Liver (tissue), 9 donors: Measurements from ENCODE around the gene F12. TPM values are rescaled to one million over a fixed set of nuclear protein-coding genes. Genes with fewer than 3 reads are reported as not detected.

Source experiments
- DNase-seq: peaks from one replicate; pipeline ENCODE4 v3.0.0-alpha.2; 2017; ENCODE audit warnings: low spot score
- H3K27ac ChIP-seq, 2 donors: one replicate each; pipeline ENCODE4 v1.7.0; 2013; ENCODE audit warnings: inconsistent platforms in 2 of 2, low read length in 2 of 2, control low read depth in 1 of 2, low read depth in 1 of 2, mild to moderate bottlenecking in 1 of 2
- H3K27me3 ChIP-seq, 4 donors: one replicate each; pipeline versions ENCODE4 v1.6.1 to v1.7.0; 2013; ENCODE audit warnings: low read length in 3 of 4, inconsistent platforms in 1 of 4, mild to moderate bottlenecking in 1 of 4, moderate library complexity in 1 of 4; ENCODE audit not compliant: control insufficient read depth in 4 of 4, insufficient read depth in 4 of 4
- H3K36me3 ChIP-seq, 4 donors: one replicate each; pipeline versions ENCODE4 v1.6.1 to v1.7.0; 2013; ENCODE audit warnings: low read length in 3 of 4, mild to moderate bottlenecking in 3 of 4, low read depth in 1 of 4, moderate library complexity in 1 of 4; ENCODE audit not compliant: control insufficient read depth in 4 of 4, insufficient read depth in 3 of 4
- H3K4me1 ChIP-seq, 4 donors: one replicate each; pipeline versions ENCODE4 v1.6.1 to v1.7.0; 2013; ENCODE audit warnings: low read length in 3 of 4, mild to moderate bottlenecking in 3 of 4, moderate library complexity in 1 of 4; ENCODE audit not compliant: control insufficient read depth in 4 of 4, insufficient read depth in 4 of 4
- H3K4me3 ChIP-seq, 3 donors: one replicate each; pipeline versions ENCODE4 v1.6.1 to v1.7.0; 2013; ENCODE audit warnings: low read length in 3 of 3, control low read depth in 1 of 3, low read depth in 1 of 3, mild to moderate bottlenecking in 1 of 3
- H3K9ac ChIP-seq, 2 donors: one replicate each; pipeline ENCODE4 v1.7.0; 2013; ENCODE audit warnings: low read length in 2 of 2, mild to moderate bottlenecking in 2 of 2, moderate library complexity in 2 of 2, control low read depth in 1 of 2, low read depth in 1 of 2
- H3K9me3 ChIP-seq, 4 donors: one replicate each; pipeline versions ENCODE4 v1.6.1 to v1.7.0; 2013; ENCODE audit warnings: low read length in 3 of 4; ENCODE audit not compliant: control insufficient read depth in 4 of 4
- ATF3 ChIP-seq: IDR thresholded peaks from 2 replicates; pipeline ENCODE4 v1.6.1; 2016; ENCODE audit warnings: antibody characterized with exemption
- FOXA1 ChIP-seq: IDR thresholded peaks from 2 replicates; pipeline ENCODE4 v1.6.1; 2016; ENCODE audit warnings: antibody characterized with exemption
- FOXA2 ChIP-seq: IDR thresholded peaks from 2 replicates; pipeline ENCODE4 v1.6.1; 2016; ENCODE audit warnings: antibody characterized with exemption
- GABPA ChIP-seq, 2 donors: IDR thresholded peaks in 1 of 2; conservative IDR thresholded peaks in 1 of 2; 2 replicates each; pipeline ENCODE4 v1.6.1; 2016; ENCODE audit warnings: antibody characterized with exemption in 2 of 2, mild to moderate bottlenecking in 1 of 2, moderate library complexity in 1 of 2
- HNF4A ChIP-seq, 2 donors: conservative IDR thresholded peaks; 2 replicates each; pipeline ENCODE4 v1.6.1; 2016; ENCODE audit warnings: antibody characterized with exemption in 2 of 2, mild to moderate bottlenecking in 2 of 2
- HNF4G ChIP-seq: IDR thresholded peaks from 2 replicates; pipeline ENCODE4 v1.6.1; 2016; ENCODE audit warnings: antibody characterized with exemption
- JUND ChIP-seq, 2 donors: IDR thresholded peaks; 2 replicates each; pipeline ENCODE4 v1.6.1; 2016; ENCODE audit warnings: antibody characterized with exemption in 2 of 2
- MAX ChIP-seq: IDR thresholded peaks from 2 replicates; pipeline ENCODE4 v1.6.1; 2016; ENCODE audit warnings: antibody characterized with exemption
- NR2F2 ChIP-seq: IDR thresholded peaks from 2 replicates; pipeline ENCODE4 v1.6.1; 2016; ENCODE audit warnings: antibody characterized with exemption
- RAD21 ChIP-seq, 2 donors: IDR thresholded peaks; 2 replicates each; pipeline ENCODE4 v1.6.1; 2016; ENCODE audit warnings: antibody characterized with exemption in 2 of 2, mild to moderate bottlenecking in 2 of 2
- RXRA ChIP-seq, 2 donors: IDR thresholded peaks; 2 replicates each; pipeline ENCODE4 v1.6.1; 2017 to 2018; ENCODE audit warnings: antibody characterized with exemption in 2 of 2, mild to moderate bottlenecking in 1 of 2
- SP1 ChIP-seq: IDR thresholded peaks from 2 replicates; pipeline ENCODE4 v1.6.1; 2018; ENCODE audit warnings: antibody characterized with exemption, mild to moderate bottlenecking
- TAF1 ChIP-seq: conservative IDR thresholded peaks from 2 replicates; pipeline ENCODE4 v1.6.1; 2016; ENCODE audit warnings: antibody characterized with exemption, mild to moderate bottlenecking
- ZBTB33 ChIP-seq: IDR thresholded peaks from 2 replicates; pipeline ENCODE4 v1.6.1; 2016; ENCODE audit warnings: antibody characterized with exemption
- WGBS: extraction: QIAGEN DNeasy Blood & Tissue Kit; methylation state at CpG from one replicate; pipeline ENCODE4 v1.1.7; 2013; 5-methylcytosine and 5-hydroxymethylcytosine counted together
- polyA plus RNA-seq, 2 donors: library from polyadenylated mRNA; stranded (reverse) in 1 of 2; unstranded in 1 of 2; fragments of 200-250 nt in 1 of 2; fragments of >200 nt in 1 of 2; fragmentation: Nextera tagmentation in 1 of 2; extraction: Ambion mirVana in 1 of 2; gene quantifications; one replicate each; pipeline versions ENCODE4 v1.2.1 to v1.2.3, GENCODE V29; 2013 to 2015
- total RNA-seq, 2 donors: library from RNA; depleted of rRNA; stranded (reverse); fragments of >200 nt; gene quantifications; one replicate each; pipeline ENCODE4 v1.2.3, GENCODE V29; 2014
- TF ChIP-seq, protein P1 (sequence below): IDR thresholded peaks from 2 replicates; pipeline ENCODE4 v1.6.1; 2016; ENCODE audit warnings: antibody characterized with exemption, mild to moderate bottlenecking
- TF ChIP-seq, protein P2 (sequence below): fragments of 150-350 bp; IDR thresholded peaks from 2 replicates; pipeline ENCODE4 v1.5.1; 2017; ENCODE audit warnings: improper control_type of control experiment, low read depth, low read length; ENCODE audit not compliant: missing input control
- donor health status: healthy.
- donor health status: healthy.
- donor health status: healthy.
- donor health status: healthy.
- donor health status: healthy.

The F12 gene
- total and polyA plus RNA-seq, 4 donors = 27.7 to 328 (median 275) TPM

DNA sequence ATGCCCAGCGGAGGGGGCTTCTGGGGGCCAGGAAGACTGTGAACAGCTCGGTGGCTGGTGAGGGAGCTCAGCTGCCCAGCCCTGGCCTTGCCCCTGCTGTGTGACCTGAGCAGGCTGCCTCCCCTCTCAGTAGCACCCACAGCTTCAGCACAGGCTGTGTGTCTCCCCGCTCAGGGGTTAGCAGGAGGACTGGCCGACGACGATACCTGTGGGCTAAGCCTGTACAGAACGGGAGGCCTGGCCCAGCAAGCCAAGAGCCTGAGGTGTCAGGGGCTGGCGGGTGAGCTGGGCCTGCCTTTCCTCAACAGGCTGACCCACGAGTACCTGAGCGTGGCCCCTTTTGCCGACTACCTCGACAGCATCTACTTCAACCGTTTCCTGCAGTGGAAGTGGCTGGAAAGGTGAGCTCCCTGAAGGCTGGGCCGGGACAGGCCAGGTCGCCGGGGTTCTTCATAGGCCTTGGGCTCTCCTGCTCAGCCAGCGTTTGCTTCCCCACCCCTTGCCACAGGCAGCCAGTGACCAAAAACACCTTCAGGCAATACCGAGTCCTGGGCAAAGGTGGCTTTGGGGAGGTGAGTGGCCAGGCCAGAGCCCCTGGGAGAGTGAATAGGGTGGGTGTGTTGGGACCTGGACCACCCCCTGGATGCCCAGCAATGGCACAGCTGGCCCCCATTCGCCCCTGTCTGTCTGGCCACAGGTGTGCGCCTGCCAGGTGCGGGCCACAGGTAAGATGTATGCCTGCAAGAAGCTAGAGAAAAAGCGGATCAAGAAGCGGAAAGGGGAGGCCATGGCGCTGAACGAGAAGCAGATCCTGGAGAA lies 23.7 kb upstream of the F12 start (continued):
- no peak for TF ChIP-seq ZBTB33

DNA sequence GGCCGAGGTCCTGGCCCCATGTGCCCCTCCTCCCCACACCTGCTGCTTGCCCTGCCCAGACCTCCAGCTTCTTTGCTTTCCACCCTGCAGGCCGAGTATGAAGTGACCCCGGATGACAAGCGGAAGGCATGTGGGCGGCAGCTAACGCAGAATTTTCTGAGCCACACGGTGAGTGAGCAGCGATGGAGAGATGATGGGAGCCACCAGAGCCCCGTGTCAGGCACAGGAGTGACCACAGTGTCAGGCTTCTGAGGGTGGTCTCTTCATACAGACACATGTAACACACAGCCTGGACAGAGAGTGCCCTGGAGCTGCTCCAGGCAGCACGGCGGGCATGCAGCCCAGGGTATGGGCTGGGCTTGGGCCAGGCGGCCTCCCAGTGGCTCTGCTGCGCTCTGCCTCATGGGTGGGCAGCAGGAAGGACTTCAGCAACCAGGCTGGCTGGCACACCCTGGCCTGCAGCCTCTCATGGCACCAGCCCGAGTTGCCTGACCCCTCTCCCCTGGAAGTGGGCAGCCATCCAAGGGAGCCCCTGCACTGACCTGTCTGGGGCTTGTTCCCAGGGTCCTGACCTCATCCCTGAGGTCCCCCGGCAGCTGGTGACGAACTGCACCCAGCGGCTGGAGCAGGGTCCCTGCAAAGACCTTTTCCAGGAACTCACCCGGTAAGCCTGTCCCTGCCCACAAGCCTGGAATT lies 22.9 kb upstream of the F12 start:
- 86% methylated on average over 18 of the region's 18 CpGs for WGBS
- peaks cover 6 to 23% (median 14%) of the 10 kb centered on the region in 4 donors for H3K36me3 ChIP-seq
- H3K4me3 ChIP-seq = no peak overlapping the region
- H3K9ac ChIP-seq = no peak overlapping the region
- H3K27ac ChIP-seq = peak overlapping the region in 1 of 2 donors; percentile 55
- TF ChIP-seq, protein P1, sequence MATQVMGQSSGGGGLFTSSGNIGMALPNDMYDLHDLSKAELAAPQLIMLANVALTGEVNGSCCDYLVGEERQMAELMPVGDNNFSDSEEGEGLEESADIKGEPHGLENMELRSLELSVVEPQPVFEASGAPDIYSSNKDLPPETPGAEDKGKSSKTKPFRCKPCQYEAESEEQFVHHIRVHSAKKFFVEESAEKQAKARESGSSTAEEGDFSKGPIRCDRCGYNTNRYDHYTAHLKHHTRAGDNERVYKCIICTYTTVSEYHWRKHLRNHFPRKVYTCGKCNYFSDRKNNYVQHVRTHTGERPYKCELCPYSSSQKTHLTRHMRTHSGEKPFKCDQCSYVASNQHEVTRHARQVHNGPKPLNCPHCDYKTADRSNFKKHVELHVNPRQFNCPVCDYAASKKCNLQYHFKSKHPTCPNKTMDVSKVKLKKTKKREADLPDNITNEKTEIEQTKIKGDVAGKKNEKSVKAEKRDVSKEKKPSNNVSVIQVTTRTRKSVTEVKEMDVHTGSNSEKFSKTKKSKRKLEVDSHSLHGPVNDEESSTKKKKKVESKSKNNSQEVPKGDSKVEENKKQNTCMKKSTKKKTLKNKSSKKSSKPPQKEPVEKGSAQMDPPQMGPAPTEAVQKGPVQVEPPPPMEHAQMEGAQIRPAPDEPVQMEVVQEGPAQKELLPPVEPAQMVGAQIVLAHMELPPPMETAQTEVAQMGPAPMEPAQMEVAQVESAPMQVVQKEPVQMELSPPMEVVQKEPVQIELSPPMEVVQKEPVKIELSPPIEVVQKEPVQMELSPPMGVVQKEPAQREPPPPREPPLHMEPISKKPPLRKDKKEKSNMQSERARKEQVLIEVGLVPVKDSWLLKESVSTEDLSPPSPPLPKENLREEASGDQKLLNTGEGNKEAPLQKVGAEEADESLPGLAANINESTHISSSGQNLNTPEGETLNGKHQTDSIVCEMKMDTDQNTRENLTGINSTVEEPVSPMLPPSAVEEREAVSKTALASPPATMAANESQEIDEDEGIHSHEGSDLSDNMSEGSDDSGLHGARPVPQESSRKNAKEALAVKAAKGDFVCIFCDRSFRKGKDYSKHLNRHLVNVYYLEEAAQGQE = no peak
- no peak for TF ChIP-seq TAF1
- no peak for TF ChIP-seq HNF4G
- TF ChIP-seq ZBTB33 = no peak
- TF ChIP-seq FOXA2 = no peak
- no peak for TF ChIP-seq NR2F2
- no peak for TF ChIP-seq RAD21 (IDR thresholded peaks at IDR 0.05)
- no peak for TF ChIP-seq RXRA (IDR thresholded peaks at IDR 0.05)
- no peak for TF ChIP-seq ATF3
- TF ChIP-seq, protein P2, sequence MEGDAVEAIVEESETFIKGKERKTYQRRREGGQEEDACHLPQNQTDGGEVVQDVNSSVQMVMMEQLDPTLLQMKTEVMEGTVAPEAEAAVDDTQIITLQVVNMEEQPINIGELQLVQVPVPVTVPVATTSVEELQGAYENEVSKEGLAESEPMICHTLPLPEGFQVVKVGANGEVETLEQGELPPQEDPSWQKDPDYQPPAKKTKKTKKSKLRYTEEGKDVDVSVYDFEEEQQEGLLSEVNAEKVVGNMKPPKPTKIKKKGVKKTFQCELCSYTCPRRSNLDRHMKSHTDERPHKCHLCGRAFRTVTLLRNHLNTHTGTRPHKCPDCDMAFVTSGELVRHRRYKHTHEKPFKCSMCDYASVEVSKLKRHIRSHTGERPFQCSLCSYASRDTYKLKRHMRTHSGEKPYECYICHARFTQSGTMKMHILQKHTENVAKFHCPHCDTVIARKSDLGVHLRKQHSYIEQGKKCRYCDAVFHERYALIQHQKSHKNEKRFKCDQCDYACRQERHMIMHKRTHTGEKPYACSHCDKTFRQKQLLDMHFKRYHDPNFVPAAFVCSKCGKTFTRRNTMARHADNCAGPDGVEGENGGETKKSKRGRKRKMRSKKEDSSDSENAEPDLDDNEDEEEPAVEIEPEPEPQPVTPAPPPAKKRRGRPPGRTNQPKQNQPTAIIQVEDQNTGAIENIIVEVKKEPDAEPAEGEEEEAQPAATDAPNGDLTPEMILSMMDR = no peak
- no peak for TF ChIP-seq FOXA1
- TF ChIP-seq HNF4A (conservative IDR thresholded peaks at IDR 0.05) = no peak
- TF ChIP-seq SP1 = no peak
- TF ChIP-seq MAX = no peak
- no peak for TF ChIP-seq JUND (IDR thresholded peaks at IDR 0.05)
- TF ChIP-seq GABPA (IDR thresholded peaks at IDR 0.05 in 1 of 2, conservative IDR thresholded peaks at IDR 0.05 in 1 of 2) = no peak
- no peak for DNase-seq
- H3K27me3 ChIP-seq = no peaks in the 10 kb centered on the region
- H3K9me3 ChIP-seq = no peaks in the 10 kb centered on the region
- H3K4me1 ChIP-seq = peaks cover 0 to 15% (median 9%) of the 10 kb centered on the region in 4 donors
